D341Med (cell line): ENCODE data around the gene TMEM204.

ENCODE experiments used
- DNase-seq: peaks from one replicate; pipeline ENCODE4 v3.0.0; 2012; ENCODE audit warnings: low spot score

Gene TMEM204

GRCh38 chr16:1533443-1533951 lies at the start of gene TMEM204:
Gene TMEM204, plus strand, starts transcription at chr16:1533666. Its CDS starts 610 bp downstream, at chr16:1534276.
- DNase-seq: no peak

GRCh38 chr16:1485847-1486496 lies 47.5 kb upstream of the TMEM204 start:
- DNase-seq: no peak

- no peak for DNase-seq
These were observed 46.7 kb upstream of the TMEM204 start for GRCh38 chr16:1486551-1487390.

- DNase-seq: no peak
These were observed 45.9 kb upstream of the TMEM204 start for GRCh38 chr16:1487395-1488053.

- no peak for DNase-seq
These were observed 45.3 kb upstream of the TMEM204 start for GRCh38 chr16:1488054-1488601.

- no peak for DNase-seq
These were observed 44.8 kb upstream of the TMEM204 start, which contains the start of gene PTX4 for GRCh38 chr16:1488619-1489018. Gene PTX4, minus strand, starts transcription at chr16:1488944. Its CDS starts 35 bp downstream, at chr16:1488909.

- DNase-seq: no peak
These were observed 44.4 kb upstream of the TMEM204 start for GRCh38 chr16:1489077-1489476.

GRCh38 chr16:1491327-1491726 lies 42.1 kb upstream of the TMEM204 start:
- no peak for DNase-seq

GRCh38 chr16:1492082-1492922 lies 41.2 kb upstream of the TMEM204 start:
- DNase-seq: no peak

- DNase-seq: peak; percentile 99
These were observed 40.3 kb upstream of the TMEM204 start, which contains the start of gene TELO2 for GRCh38 chr16:1492923-1493745. Gene TELO2, plus strand, starts transcription at chr16:1493360. Its CDS starts 922 bp downstream, at chr16:1494282.

GRCh38 chr16:1493746-1494094 lies 39.7 kb upstream of the TMEM204 start:
- DNase-seq: peak; percentile 66

- DNase-seq: no peak
These were observed 39.3 kb upstream of the TMEM204 start for GRCh38 chr16:1494129-1494640.

GRCh38 chr16:1494711-1495110 lies 38.8 kb upstream of the TMEM204 start:
- DNase-seq: no peak

- DNase-seq: no peak
These were observed 38.1 kb upstream of the TMEM204 start for GRCh38 chr16:1495211-1495888.

GRCh38 chr16:1495889-1496262 lies 37.6 kb upstream of the TMEM204 start:
- no peak for DNase-seq

GRCh38 chr16:1496464-1496863 lies 37.0 kb upstream of the TMEM204 start:
- no peak for DNase-seq

- DNase-seq: no peak
These were observed 36.4 kb upstream of the TMEM204 start for GRCh38 chr16:1497014-1497598.

GRCh38 chr16:1498899-1499676 lies 34.4 kb upstream of the TMEM204 start:
- no peak for DNase-seq
